CD4-positive, alpha-beta T cell treated with Interleukin-10 for 1 hour (primary cell): Measurements from ENCODE around the gene AGR3.

Experiments
- DNase-seq: peaks from one replicate; pipeline ENCODE4 v3.0.0-alpha.2; 2020

The AGR3 gene

GRCh38 chr7:16822029-16822428 is 59.8 kb downstream of the AGR3 start:
- no peak for DNase-seq

GRCh38 chr7:16818732-16819131 is 63.1 kb downstream of the AGR3 start:
- no peak for DNase-seq

GRCh38 chr7:16817536-16817935 is 64.2 kb downstream of the AGR3 start:
- DNase-seq = no peak

- DNase-seq = no peak
Measured at GRCh38 chr7:16816824-16817223, 65.0 kb downstream of the AGR3 start.

GRCh38 chr7:16815001-16815400 is 66.8 kb downstream of the AGR3 start:
- no peak for DNase-seq

- DNase-seq = no peak
Measured at GRCh38 chr7:16813232-16813616, 68.6 kb downstream of the AGR3 start.

GRCh38 chr7:16812542-16813231 is 69.1 kb downstream of the AGR3 start:
- no peak for DNase-seq

GRCh38 chr7:16811551-16811950 is 70.2 kb downstream of the AGR3 start:
- DNase-seq = no peak

GRCh38 chr7:16810573-16810972 is 71.2 kb downstream of the AGR3 start:
- DNase-seq = no peak

- no peak for DNase-seq
Measured at GRCh38 chr7:16810112-16810511, 71.7 kb downstream of the AGR3 start.
